Gastroesophageal sphincter (tissue), 4 donors: Measurements from ENCODE around the gene IGSF6. TPM values are rescaled to one million over a fixed set of nuclear protein-coding genes. Genes with fewer than 3 reads are reported as not detected.

Source experiments
- ATAC-seq: fragments of 150-250 bp; one replicate; pipeline ENCODE4 v1.9.1; 2016; ENCODE audit warnings: mild to moderate bottlenecking, moderate library complexity
- H3K27ac ChIP-seq, 4 donors: fragments of 200-600 bp; sonication (generic) in 3 of 4; 1 replicate in 3 of 4; 2 replicates in 1 of 4; pipeline ENCODE4 v1.5.1; 2016 to 2019
- H3K27me3 ChIP-seq: fragments of 200-600 bp; sonication (generic); one replicate; pipeline ENCODE4 v1.5.1; 2019
- H3K36me3 ChIP-seq, 2 donors: fragments of 200-600 bp; sonication (generic); one replicate each; pipeline ENCODE4 v1.5.1; 2019; ENCODE audit warnings: control low read depth in 1 of 2
- H3K4me1 ChIP-seq, 3 donors: fragments of 200-600 bp; sonication (generic); 1 replicate in 2 of 3; 2 replicates in 1 of 3; pipeline ENCODE4 v1.5.1; 2016 to 2019; ENCODE audit warnings: control low read depth in 2 of 3
- H3K4me3 ChIP-seq, 2 donors: fragments of 200-600 bp; sonication (generic); one replicate each; pipeline ENCODE4 v1.5.1; 2019; ENCODE audit warnings: mild to moderate bottlenecking in 1 of 2, moderate library complexity in 1 of 2
- H3K9me3 ChIP-seq, 3 donors: fragments of 200-600 bp; sonication (generic); one replicate each; pipeline ENCODE4 v1.5.1; 2017 to 2019; ENCODE audit warnings: control low read depth in 2 of 3
- EP300 ChIP-seq: sonication (generic); formaldehyde crosslinking; IDR thresholded peaks from one replicate; pipeline ENCODE4 v1.6.1; 2017; ENCODE audit warnings: antibody characterized with exemption, mild to moderate bottlenecking
- POLR2A ChIP-seq, 2 donors: fragments of 450-650 bp; IDR thresholded peaks; one replicate each; pipeline ENCODE4 v1.6.1; 2017; ENCODE audit warnings: antibody characterized with exemption in 2 of 2, mild to moderate bottlenecking in 2 of 2, moderate library complexity in 1 of 2
- POLR2AphosphoS5 ChIP-seq: sonication (generic); formaldehyde crosslinking; IDR thresholded peaks from one replicate; pipeline ENCODE4 v1.6.1; 2017; ENCODE audit warnings: antibody characterized with exemption
- WGBS, 2 donors: methylation state at CpG; one replicate each; pipeline ENCODE4 v1.1.5; 2018; ENCODE audit warnings: low coverage in 1 of 2; 5-methylcytosine and 5-hydroxymethylcytosine counted together
- small RNA-seq, 4 donors: library from RNA; depleted of rRNA; stranded (forward); fragments of <200 nt; gene quantifications; one replicate each; pipeline ENCODE3, GENCODE V24; 2016
- total RNA-seq, 4 donors: library from RNA; depleted of rRNA; stranded (reverse); fragments of >200 nt; gene quantifications; one replicate each; pipeline ENCODE4 v1.1.0, GENCODE V29; 2016
- TF ChIP-seq, protein P1 (sequence below), 4 experiments: fragments of 200-600 bp in 2 of 4; fragments of 450-650 bp in 2 of 4; sonication (generic) in 1 of 4; IDR thresholded peaks; one replicate each; pipeline ENCODE4 v1.5.1; 2017 to 2019; ENCODE audit warnings: antibody characterized with exemption in 4 of 4, mild to moderate bottlenecking in 2 of 4, moderate library complexity in 2 of 4

IGSF6 gene
- total RNA-seq, 4 donors from 2014 or later: 0.62 to 5.0 (median 1.4) TPM; not detected in 1

- H3K4me1 ChIP-seq: no peaks in the 10 kb centered on the region
- WGBS, 2 donors: 55 to 82% methylated on average over 2 of the region's 2 CpGs
- H3K36me3 ChIP-seq: no peaks in the 10 kb centered on the region
- H3K4me3 ChIP-seq: no peak overlapping the region
- H3K27ac ChIP-seq: no peak overlapping the region
- H3K9me3 ChIP-seq: no peaks in the 10 kb centered on the region
- no peak for ATAC-seq
- TF ChIP-seq POLR2A (IDR thresholded peaks at IDR 0.05) (no peak), EP300 (no peak), POLR2AphosphoS5 (no peak)
- TF ChIP-seq, protein P1, sequence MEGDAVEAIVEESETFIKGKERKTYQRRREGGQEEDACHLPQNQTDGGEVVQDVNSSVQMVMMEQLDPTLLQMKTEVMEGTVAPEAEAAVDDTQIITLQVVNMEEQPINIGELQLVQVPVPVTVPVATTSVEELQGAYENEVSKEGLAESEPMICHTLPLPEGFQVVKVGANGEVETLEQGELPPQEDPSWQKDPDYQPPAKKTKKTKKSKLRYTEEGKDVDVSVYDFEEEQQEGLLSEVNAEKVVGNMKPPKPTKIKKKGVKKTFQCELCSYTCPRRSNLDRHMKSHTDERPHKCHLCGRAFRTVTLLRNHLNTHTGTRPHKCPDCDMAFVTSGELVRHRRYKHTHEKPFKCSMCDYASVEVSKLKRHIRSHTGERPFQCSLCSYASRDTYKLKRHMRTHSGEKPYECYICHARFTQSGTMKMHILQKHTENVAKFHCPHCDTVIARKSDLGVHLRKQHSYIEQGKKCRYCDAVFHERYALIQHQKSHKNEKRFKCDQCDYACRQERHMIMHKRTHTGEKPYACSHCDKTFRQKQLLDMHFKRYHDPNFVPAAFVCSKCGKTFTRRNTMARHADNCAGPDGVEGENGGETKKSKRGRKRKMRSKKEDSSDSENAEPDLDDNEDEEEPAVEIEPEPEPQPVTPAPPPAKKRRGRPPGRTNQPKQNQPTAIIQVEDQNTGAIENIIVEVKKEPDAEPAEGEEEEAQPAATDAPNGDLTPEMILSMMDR (IDR thresholded peaks at IDR 0.05): no peak
- H3K27me3 ChIP-seq: no peaks in the 10 kb centered on the region
Measured at GRCh38 chr16:21590287-21590686, 62.1 kb downstream of the IGSF6 start.

- Histone ChIP-seq H3K4me3 (no peak overlapping the region), H3K4me1 (no peaks in the 10 kb centered on the region), H3K36me3 (no peaks in the 10 kb centered on the region), H3K9me3 (no peaks in the 10 kb centered on the region), H3K27me3 (no peaks in the 10 kb centered on the region), H3K27ac (no peak overlapping the region)
- TF ChIP-seq POLR2A (IDR thresholded peaks at IDR 0.05) (no peak), POLR2AphosphoS5 (no peak), EP300 (no peak)
- TF ChIP-seq, protein P1 (IDR thresholded peaks at IDR 0.05): no peak
- WGBS, 2 donors: 68% methylated on average over 4 of the region's 4 CpGs; no CpG with 5 or more reads in 1 of the 2 donors
- no peak for ATAC-seq
Measured at GRCh38 chr16:21589551-21589950, 62.9 kb downstream of the IGSF6 start.

Small RNA genes lying within 50 kb of the gene (small RNA-seq; reads per million reads assigned to genes)
- gene RNU6-1005P (0 reads per million in 4 donors), gene RNU6-196P (0 reads per million in 4 donors)

Other genes with a start within 250 kb of the IGSF6 start
- 100 to 1,000 TPM in 3 of 4 donors, 10 to 100 TPM in 1; 97.0 to 118 (median 108) TPM for gene METTL9, start 53.0 kb downstream of the IGSF6 start, total RNA-seq
- under 1 TPM in 1 of 4 donors, not detected in 3; 0.54 TPM for gene OTOA, start 11.4 kb upstream of the IGSF6 start, total RNA-seq
- 10 to 100 TPM in 3 of 4 donors, 1 to 10 TPM in 1; 2.6 to 98.7 (median 49.4) TPM for gene NPIPB4, start 205.1 kb upstream of the IGSF6 start, total RNA-seq